A549 (cell line): ENCODE results near the gene RBM39. TPM values are rescaled to one million over a fixed set of nuclear protein-coding genes. Genes with fewer than 3 reads are reported as not detected.

Experiments
- ATAC-seq, 2 experiments: fragments of 200-7000 bp in 1 of 2; fragments of >200 bp in 1 of 2; cut with Nextera tagmentation in 1 of 2; cut with Tn5 transposase in 1 of 2; 3 replicates each; pipeline versions ENCODE4 v1.8.0 to v1.9.1; 2018 to 2020; ENCODE audit warnings: mild to moderate bottlenecking in 1 of 2, moderate library complexity in 1 of 2
- CTCF ChIA-PET: fragments of 300-600 bp; sonication (Branson Sonifier 250); formaldehyde crosslinking; extraction: SDS; loops from one replicate; lab custom pipeline; 2021; ENCODE audit warnings: antibody characterized with exemption, inconsistent platforms; lab: Yijun Ruan, JAX
- POLR2A ChIA-PET: fragments of 350-600 bp; formaldehyde crosslinking; extraction: SDS; loops from one replicate; lab custom pipeline; 2021; ENCODE audit warnings: antibody characterized with exemption, inconsistent platforms; lab: Yijun Ruan, JAX
- DNase-seq, 2 experiments: peaks; one replicate each; pipeline versions ENCODE4 v3.0.0 to v3.0.0-alpha.2; 2011 to 2016; ENCODE audit warnings: low read depth in 1 of 2, low spot score in 1 of 2
- FAIRE-seq: peaks from 2 replicates; lab custom pipeline; 2011; peaks lifted over from hg19 to GRCh38; lab: Jason Lieb, UNC
- H3K27ac ChIP-seq, 2 experiments: fragments of >200 bp; sonication (Bioruptor Twin); formaldehyde crosslinking; 3 replicates each; pipeline ENCODE4 v1.5.1; 2016 to 2017
- H3K4me1 ChIP-seq: fragments of >200 bp; sonication (Bioruptor Twin); formaldehyde crosslinking; 3 replicates; pipeline ENCODE4 v1.6.1; 2016
- H3K4me2 ChIP-seq: fragments of >200 bp; sonication (Bioruptor Twin); formaldehyde crosslinking; 3 replicates; pipeline ENCODE4 v1.6.1; 2016
- H3K4me3 ChIP-seq: fragments of >200 bp; sonication (Bioruptor Twin); formaldehyde crosslinking; 3 replicates; pipeline ENCODE4 v1.5.1; 2016
- H3K9me3 ChIP-seq: fragments of >200 bp; sonication (Bioruptor Twin); formaldehyde crosslinking; 3 replicates; pipeline ENCODE4 v1.6.1; 2016
- CHD4 ChIP-seq: fragments of 200-600 bp; sonication (generic); IDR thresholded peaks from 2 replicates; pipeline ENCODE4 v1.6.1; 2016; ENCODE audit warnings: antibody characterized with exemption, mild to moderate bottlenecking, borderline replicate concordance
- EHMT2 ChIP-seq: fragments of 200-600 bp; sonication (generic); IDR thresholded peaks from 2 replicates; pipeline ENCODE4 v1.6.1; 2016; ENCODE audit warnings: antibody characterized with exemption, low read depth, mild to moderate bottlenecking, moderate library complexity
- ELK1 ChIP-seq: fragments of 150-350 bp; IDR thresholded peaks from 2 replicates; pipeline ENCODE4 v1.6.1; 2014; ENCODE audit warnings: low read depth, mild to moderate bottlenecking, low read length
- GATA3 ChIP-seq: IDR thresholded peaks from 2 replicates; pipeline ENCODE4 v1.6.1; 2012; ENCODE audit warnings: borderline replicate concordance
- HDAC2 ChIP-seq: fragments of 200-600 bp; sonication (generic); IDR thresholded peaks from 2 replicates; pipeline ENCODE4 v1.6.1; 2016
- HEYL ChIP-seq: fragments of 250-450 bp; sonication (Bioruptor Pico); IDR thresholded peaks from 2 replicates; pipeline ENCODE4 v1.8.0; 2021; ENCODE audit warnings: mild to moderate bottlenecking, moderate library complexity
- HOXB13 ChIP-seq: fragments of 250-450 bp; sonication (Bioruptor Pico); IDR thresholded peaks from 2 replicates; pipeline ENCODE4 v1.5.0; 2020; ENCODE audit warnings: low read depth, mild to moderate bottlenecking, moderate library complexity
- JUN ChIP-seq, 2 experiments: fragments of >200 bp; sonication (Bioruptor Twin); formaldehyde crosslinking; IDR thresholded peaks; 2 replicates in 1 of 2; 3 replicates in 1 of 2; pipeline ENCODE4 v1.6.1; 2016 to 2017
- MAX ChIP-seq: IDR thresholded peaks from 2 replicates; pipeline ENCODE4 v1.6.1; 2012
- PHF8 ChIP-seq: fragments of 200-600 bp; sonication (generic); IDR thresholded peaks from 2 replicates; pipeline ENCODE4 v1.6.1; 2016; ENCODE audit warnings: low read depth, mild to moderate bottlenecking, antibody characterized with exemption, moderate library complexity, borderline replicate concordance
- POLR2A ChIP-seq: IDR thresholded peaks from 2 replicates; pipeline ENCODE4 v1.6.1; 2012; ENCODE audit warnings: mild to moderate bottlenecking, low read length
- RARB ChIP-seq: fragments of 250-450 bp; sonication (Bioruptor Pico); IDR thresholded peaks from 2 replicates; pipeline ENCODE4 v1.8.0; 2021; ENCODE audit warnings: mild to moderate bottlenecking, moderate library complexity
- REST ChIP-seq: fragments of 200-600 bp; sonication (generic); IDR thresholded peaks from 2 replicates; pipeline ENCODE4 v1.6.1; 2016; ENCODE audit warnings: antibody characterized with exemption, mild to moderate bottlenecking, moderate library complexity
- RFX5 ChIP-seq: fragments of 450-650 bp; IDR thresholded peaks from 2 replicates; pipeline ENCODE4 v1.7.1; 2014; ENCODE audit warnings: antibody characterized with exemption, mild to moderate bottlenecking, moderate library complexity
- SMC3 ChIP-seq: fragments of >200 bp; sonication (Bioruptor Twin); formaldehyde crosslinking; IDR thresholded peaks from 3 replicates; pipeline ENCODE4 v1.6.1; 2018; ENCODE audit warnings: inconsistent platforms
- ZSCAN20 ChIP-seq: fragments of 250-450 bp; sonication (Bioruptor Pico); IDR thresholded peaks from 2 replicates; pipeline ENCODE4 v1.8.0; 2022; ENCODE audit warnings: mild to moderate bottlenecking, moderate library complexity
- WGBS: methylation state at CpG from one replicate; pipeline ENCODE4 v1.1.6; 2017; ENCODE audit errors: missing lambda C conversion rate; 5-methylcytosine and 5-hydroxymethylcytosine counted together
- polyA plus RNA-seq, 4 experiments: library from polyadenylated mRNA; depleted of rRNA in 3 of 4; stranded (reverse); fragments of >200 nt; fragmentation: RNase III in 1 of 4; extraction: RNeasy Plus Mini Kit Qiagen cat#74134 plus additional on column Dnase treatment in 1 of 4; gene quantifications; 2 replicates in 3 of 4; 3 replicates in 1 of 4; pipeline ENCODE4 v1.2.3, GENCODE V29; 2011 to 2017
- TF ChIP-seq, protein P1 (sequence below): IDR thresholded peaks from 2 replicates; pipeline ENCODE4 v1.6.1; 2012; ENCODE audit warnings: low read depth, borderline replicate concordance
- TF ChIP-seq, protein P2 (sequence below): fragments of 250-450 bp; sonication (Bioruptor Pico); IDR thresholded peaks from 2 replicates; pipeline ENCODE4 v1.5.0; 2020; ENCODE audit warnings: low read depth, mild to moderate bottlenecking, moderate library complexity
- TF ChIP-seq, protein P3 (sequence below): fragments of >200 bp; sonication (Bioruptor Twin); formaldehyde crosslinking; IDR thresholded peaks from 2 replicates; pipeline ENCODE4 v1.6.1; 2016

RBM39 gene
- polyA plus RNA-seq, 2 of the 4 experiments (the other 2 are of a cell fraction): 127 to 212 TPM

DNA sequence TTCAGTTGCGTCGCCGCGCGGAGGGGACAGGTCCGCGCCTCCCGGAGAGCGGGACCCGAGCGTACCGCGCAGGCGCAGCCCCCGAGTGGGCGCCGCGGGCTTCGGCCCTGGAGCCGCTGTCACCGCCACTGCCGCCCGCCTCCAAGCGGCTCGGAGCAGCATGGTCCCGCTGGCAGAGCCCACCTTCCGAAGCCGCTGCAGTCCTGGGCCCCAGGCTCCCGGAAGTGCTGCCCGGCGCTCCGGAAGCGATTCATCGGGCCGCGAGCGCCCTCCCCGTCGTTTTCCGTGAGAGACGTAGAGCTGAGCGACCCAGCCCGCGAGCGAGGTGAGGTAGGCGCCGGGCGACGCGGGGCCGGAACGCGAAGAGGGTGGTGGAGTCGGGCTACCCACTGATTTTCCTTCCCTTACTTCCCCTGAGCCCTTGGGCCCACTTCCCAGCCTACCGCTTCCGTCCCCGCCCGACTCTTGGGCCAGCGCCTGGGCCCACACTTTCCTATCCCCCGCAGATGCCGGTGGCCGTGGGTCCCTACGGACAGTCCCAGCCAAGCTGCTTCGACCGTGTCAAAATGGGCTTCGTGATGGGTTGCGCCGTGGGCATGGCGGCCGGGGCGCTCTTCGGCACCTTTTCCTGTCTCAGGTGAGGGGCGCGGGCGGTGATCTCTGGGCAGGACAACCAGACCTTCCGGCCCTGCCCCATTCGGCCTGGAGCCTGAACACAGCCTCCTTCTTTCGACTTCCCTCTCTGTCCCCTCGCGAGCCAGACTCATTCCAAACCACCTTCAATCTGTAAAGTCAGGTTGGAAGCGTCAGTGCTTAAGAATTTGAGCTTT lies 42.7 kb downstream of the RBM39 start, which contains the start of the genes NFS1 and ROMO1 (continued):
- TF ChIP-seq HDAC2 (no peak), REST (no peak), MAX (peak; percentile 80), CHD4 (no peak), RFX5 (no peak), POLR2A (peak; percentile 79), SMC3 (peak; percentile 14; the same call in 2 of the 3 replicates), HOXB13 (CRISPR knock-in tag) (no peak), JUN (IDR thresholded peaks at IDR 0.05) (peak; percentile 70 to 84)

DNA sequence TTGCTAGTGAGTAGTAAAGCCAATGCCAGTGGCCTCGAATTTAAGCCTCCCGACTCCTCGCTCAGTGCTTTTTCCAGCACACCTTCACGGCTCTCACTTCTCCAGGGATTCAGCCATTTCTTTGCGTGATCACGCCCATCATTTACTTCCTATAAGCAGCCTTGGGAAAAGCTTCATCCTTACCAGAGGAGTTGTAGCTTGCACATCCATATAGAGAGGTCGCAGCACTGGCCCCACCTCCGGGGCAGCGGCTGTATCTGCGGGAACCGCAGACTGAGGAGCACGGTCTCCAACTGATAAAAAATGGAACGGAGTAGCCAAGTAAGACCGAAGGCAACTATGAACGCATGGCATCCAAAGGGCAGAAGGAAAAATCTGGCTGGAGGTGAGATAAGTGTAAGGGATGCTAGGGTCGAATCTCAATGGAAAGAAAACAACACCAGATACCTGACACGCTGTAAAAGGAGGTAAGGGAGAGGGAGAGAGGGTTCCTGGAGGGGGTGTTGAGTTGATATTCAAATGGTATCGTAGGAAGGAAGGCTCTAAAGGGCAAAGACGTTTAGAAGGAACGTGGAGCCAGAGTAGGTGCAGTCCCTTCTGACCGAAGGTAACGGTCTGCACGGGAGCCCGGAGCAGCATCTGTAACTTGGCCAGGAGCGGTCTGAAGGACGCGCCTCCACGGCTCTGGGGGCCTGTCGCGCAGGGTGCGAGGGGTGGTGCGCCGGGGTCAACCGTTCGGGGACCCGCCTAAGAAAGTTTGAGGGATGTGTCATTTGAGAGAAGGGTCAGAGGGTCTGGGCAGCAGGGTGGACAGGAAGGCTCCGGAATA lies 43.5 kb downstream of the RBM39 start:
- CTCF ChIA-PET: no interaction called here
- DNase-seq: peak in 1 of 2 experiments; percentile 33
- peak overlapping the region; percentile 94 to 95 for H3K27ac ChIP-seq

More for the DNA sequence above, 43.5 kb downstream of the RBM39 start:
- POLR2A ChIA-PET: interaction anchor here (1.0 to 1.9 kb wide), 6 partner anchors 9 to 80 kb away, joined by 4 to 11 read pairs (median 6); partner anchors contain the start of genes CPNE1, RBM12 and RBM39
- Histone ChIP-seq H3K4me3 (peak overlapping the region; percentile 90), H3K9me3 (no peaks in the 10 kb centered on the region), H3K4me2 (peak overlapping the region; percentile 99), H3K4me1 (peaks cover 28% of the 10 kb centered on the region)
- ATAC-seq: peak; percentile 48 to 56
- no peak for FAIRE-seq
- no peak for TF ChIP-seq ZSCAN20
- TF ChIP-seq ELK1: no peak
- no peak for TF ChIP-seq REST
- TF ChIP-seq, protein P1, sequence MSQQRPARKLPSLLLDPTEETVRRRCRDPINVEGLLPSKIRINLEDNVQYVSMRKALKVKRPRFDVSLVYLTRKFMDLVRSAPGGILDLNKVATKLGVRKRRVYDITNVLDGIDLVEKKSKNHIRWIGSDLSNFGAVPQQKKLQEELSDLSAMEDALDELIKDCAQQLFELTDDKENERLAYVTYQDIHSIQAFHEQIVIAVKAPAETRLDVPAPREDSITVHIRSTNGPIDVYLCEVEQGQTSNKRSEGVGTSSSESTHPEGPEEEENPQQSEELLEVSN: no peak
- no peak for TF ChIP-seq HEYL (CRISPR knock-in tag)
- TF ChIP-seq RARB: no peak
- TF ChIP-seq, protein P2, sequence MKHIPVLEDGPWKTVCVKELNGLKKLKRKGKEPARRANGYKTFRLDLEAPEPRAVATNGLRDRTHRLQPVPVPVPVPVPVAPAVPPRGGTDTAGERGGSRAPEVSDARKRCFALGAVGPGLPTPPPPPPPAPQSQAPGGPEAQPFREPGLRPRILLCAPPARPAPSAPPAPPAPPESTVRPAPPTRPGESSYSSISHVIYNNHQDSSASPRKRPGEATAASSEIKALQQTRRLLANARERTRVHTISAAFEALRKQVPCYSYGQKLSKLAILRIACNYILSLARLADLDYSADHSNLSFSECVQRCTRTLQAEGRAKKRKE (CRISPR knock-in tag): no peak
- TF ChIP-seq EHMT2: no peak
- no peak for TF ChIP-seq GATA3
- no peak for TF ChIP-seq RFX5
- TF ChIP-seq, protein P3, sequence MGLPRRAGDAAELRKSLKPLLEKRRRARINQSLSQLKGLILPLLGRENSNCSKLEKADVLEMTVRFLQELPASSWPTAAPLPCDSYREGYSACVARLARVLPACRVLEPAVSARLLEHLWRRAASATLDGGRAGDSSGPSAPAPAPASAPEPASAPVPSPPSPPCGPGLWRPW: no peak
- TF ChIP-seq PHF8: no peak
- WGBS: 18% methylated on average over 37 of the region's 37 CpGs
